CD14-positive monocyte (primary cell): ENCODE measurements around the gene ZNF774. TPM values are rescaled to one million over a fixed set of nuclear protein-coding genes. Genes with fewer than 3 reads are reported as not detected.
A peak's percentile ranks its signal among the peaks of the same experiment; 100 is the strongest.

Source experiments
- DNase-seq, 3 donors: peaks; one replicate each; pipeline ENCODE4 v3.0.0-alpha.2; 2011 to 2022
- H2AFZ ChIP-seq: 2 replicates; pipeline ENCODE4 v1.6.0; 2012; ENCODE audit warnings: mild to moderate bottlenecking, low read depth, low read length, inconsistent platforms; ENCODE audit not compliant: insufficient read depth, poor library complexity, severe bottlenecking
- H3K27ac ChIP-seq, 2 donors: 1 replicate in 1 of 2; 2 replicates in 1 of 2; pipeline ENCODE4 v1.5.1; 2012 to 2013; ENCODE audit warnings: low read length in 2 of 2, control low read depth in 1 of 2, inconsistent platforms in 1 of 2, low read depth in 1 of 2, mild to moderate bottlenecking in 1 of 2
- H3K27me3 ChIP-seq, 2 donors: one replicate each; pipeline versions ENCODE4 v1.6.0 to v1.6.1; 2011 to 2013; ENCODE audit warnings: low read length in 2 of 2; ENCODE audit not compliant: control insufficient read depth in 2 of 2, insufficient read depth in 2 of 2
- H3K36me3 ChIP-seq, 2 donors: replicated peaks in 1 of 2; 1 replicate in 1 of 2; 2 replicates in 1 of 2; pipeline versions ENCODE4 v1.5.1 to v1.6.1; 2012 to 2013; ENCODE audit warnings: low read length in 2 of 2, control low read depth in 1 of 2, inconsistent platforms in 1 of 2, mild to moderate bottlenecking in 1 of 2; ENCODE audit not compliant: insufficient read depth in 2 of 2, control insufficient read depth in 1 of 2
- H3K4me1 ChIP-seq, 2 donors: 1 replicate in 1 of 2; 2 replicates in 1 of 2; pipeline versions ENCODE4 v1.5.1 to v1.6.1; 2012 to 2013; ENCODE audit warnings: low read length in 2 of 2, control low read depth in 1 of 2, inconsistent platforms in 1 of 2, mild to moderate bottlenecking in 1 of 2, moderate library complexity in 1 of 2; ENCODE audit not compliant: insufficient read depth in 2 of 2, control insufficient read depth in 1 of 2
- H3K4me2 ChIP-seq: replicated peaks from 2 replicates; pipeline ENCODE3; 2012; ENCODE audit warnings: low read length, moderate library complexity, mild to moderate bottlenecking; ENCODE audit not compliant: poor library complexity, severe bottlenecking; ENCODE audit errors: extremely low read depth
- H3K4me3 ChIP-seq, 3 experiments: fragments of 200-600 bp in 1 of 3; sonication (generic) in 1 of 3; replicated peaks in 1 of 3; 1 replicate in 2 of 3; 2 replicates in 1 of 3; pipeline ENCODE4 v1.5.1; 2011 to 2013; ENCODE audit warnings: low read length in 3 of 3, mild to moderate bottlenecking in 3 of 3, control low read depth in 2 of 3, low read depth in 2 of 3, inconsistent platforms in 1 of 3, moderate library complexity in 1 of 3
- H3K79me2 ChIP-seq: 2 replicates; pipeline ENCODE4 v1.6.0; 2012; ENCODE audit warnings: mild to moderate bottlenecking, control low read depth, inconsistent platforms, low read length, moderate library complexity; ENCODE audit not compliant: insufficient read depth
- H3K9ac ChIP-seq: 2 replicates; pipeline ENCODE4 v1.6.0; 2017; ENCODE audit warnings: low read length, mild to moderate bottlenecking; ENCODE audit not compliant: insufficient read depth, poor library complexity, severe bottlenecking
- H3K9me3 ChIP-seq, 2 donors: replicated peaks in 1 of 2; 1 replicate in 1 of 2; 2 replicates in 1 of 2; pipeline versions ENCODE4 v1.5.1 to v1.6.1; 2012 to 2013; ENCODE audit warnings: low read length in 2 of 2, control low read depth in 1 of 2; ENCODE audit not compliant: control insufficient read depth in 1 of 2, insufficient read depth in 1 of 2
- H4K20me1 ChIP-seq: 2 replicates; pipeline ENCODE4 v1.6.0; 2012; ENCODE audit warnings: mild to moderate bottlenecking, low read length, control low read depth, moderate library complexity; ENCODE audit not compliant: insufficient read depth
- H3K27ac Mint-ChIP-seq, 7 donors: one replicate each; pipeline ENCODE4 v1.8.0; 2020; ENCODE audit warnings: mild to moderate bottlenecking in 7 of 7, mixed read lengths in 7 of 7, moderate library complexity in 6 of 7, inconsistent platforms in 2 of 7
- H3K27me3 Mint-ChIP-seq, 3 donors: one replicate each; pipeline ENCODE4 v1.8.0; 2021 to 2022; ENCODE audit warnings: low read depth in 3 of 3, mild to moderate bottlenecking in 3 of 3, mixed read lengths in 3 of 3, moderate library complexity in 3 of 3, inconsistent platforms in 1 of 3
- H3K36me3 Mint-ChIP-seq, 2 donors: one replicate each; pipeline ENCODE4 v1.8.0; 2020; ENCODE audit warnings: mixed read lengths in 2 of 2, inconsistent platforms in 1 of 2, mild to moderate bottlenecking in 1 of 2
- H3K4me1 Mint-ChIP-seq: one replicate; pipeline ENCODE4 v1.8.0; 2020; ENCODE audit warnings: mild to moderate bottlenecking, mixed read lengths
- H3K4me3 Mint-ChIP-seq, 2 donors: one replicate each; pipeline ENCODE4 v1.8.0; 2020; ENCODE audit warnings: mild to moderate bottlenecking in 2 of 2, mixed read lengths in 2 of 2, moderate library complexity in 1 of 2
- H3K9me3 Mint-ChIP-seq, 7 donors: one replicate each; pipeline ENCODE4 v1.8.0; 2020 to 2022; ENCODE audit warnings: mixed read lengths in 7 of 7, mild to moderate bottlenecking in 6 of 7, moderate library complexity in 6 of 7, inconsistent platforms in 2 of 7
- intact Hi-C, 2 donors: fragments of 100-400 bp; cut with micrococcal nuclease; formaldehyde crosslinking; loops; one replicate each; pipeline versions ENCODE4 v1.15.0 to v1.15.1; 2023
- polyA plus RNA-seq, 3 donors: library from polyadenylated mRNA; depleted of rRNA in 1 of 3; unstranded in 2 of 3; stranded (reverse) in 1 of 3; fragments of 300-500 nt in 2 of 3; fragments of >200 nt in 1 of 3; fragmentation: Illumina TruSeq in 2 of 3; gene quantifications; 1 replicate in 2 of 3; 2 replicates in 1 of 3; pipeline ENCODE4 v1.2.3, GENCODE V29; 2012 to 2021
- TF ChIP-seq, protein P1 (sequence below): fragments of 200-600 bp; IDR thresholded peaks from one replicate; pipeline ENCODE4 v1.8.0; 2022; ENCODE audit warnings: antibody characterized with exemption, mild to moderate bottlenecking

The ZNF774 gene
- polyA plus RNA-seq, 3 donors: 0.12 to 0.23 TPM; not detected in 1

DNA sequence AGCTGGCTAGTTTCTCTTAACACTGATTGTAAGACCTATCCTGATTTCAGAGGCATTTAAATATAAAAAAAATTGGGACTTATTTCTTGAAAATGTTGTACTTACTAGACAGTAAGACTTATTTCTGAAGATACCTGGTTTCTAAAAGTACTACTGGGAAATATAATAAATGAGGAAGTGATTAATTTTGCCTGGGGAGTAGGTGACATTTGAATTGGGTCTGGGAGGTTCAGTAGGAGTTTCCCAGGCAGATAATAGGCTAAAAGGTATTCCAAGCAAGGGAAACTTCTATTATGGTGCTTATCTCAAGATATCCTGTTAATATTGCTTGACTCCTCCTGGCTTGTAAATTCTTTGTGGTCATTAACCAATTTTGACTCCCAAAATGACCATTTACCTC is 29.4 kb downstream of the ZNF774 start:
- no peak overlapping the region for H3K4me3 Mint-ChIP-seq
- peaks cover 10% of the 10 kb centered on the region in 2 donors for H3K4me1 ChIP-seq
- H3K36me3 Mint-ChIP-seq: peaks cover 0 to 4% of the 10 kb centered on the region in 2 donors
- H3K27ac Mint-ChIP-seq: no peak overlapping the region
- peaks cover 0 to 3% (median 2%) of the 10 kb centered on the region in 3 donors for H3K27me3 Mint-ChIP-seq
- no peak overlapping the region for H2AFZ ChIP-seq
- peaks cover 11 to 15% of the 10 kb centered on the region in 2 donors for H3K9me3 ChIP-seq
- no peak for DNase-seq
- peaks cover 4 to 22% (median 16%) of the 10 kb centered on the region in 7 donors for H3K9me3 Mint-ChIP-seq
- no peak overlapping the region for H3K4me3 ChIP-seq
- no peaks in the 10 kb centered on the region for H3K79me2 ChIP-seq
- H3K9ac ChIP-seq: no peak overlapping the region
- intact Hi-C loops: loop anchor here in 1 of 2 donors (10.0 kb wide), 1 partner anchor 147 kb away; the partner anchor contains the start of genes CIB1 and GDPGP1
- no peaks in the 10 kb centered on the region for H3K36me3 ChIP-seq
- no peaks in the 10 kb centered on the region for H4K20me1 ChIP-seq
- no peak overlapping the region for H3K4me2 ChIP-seq
- H3K4me1 Mint-ChIP-seq: peaks cover 16% of the 10 kb centered on the region
- TF ChIP-seq, protein P1, sequence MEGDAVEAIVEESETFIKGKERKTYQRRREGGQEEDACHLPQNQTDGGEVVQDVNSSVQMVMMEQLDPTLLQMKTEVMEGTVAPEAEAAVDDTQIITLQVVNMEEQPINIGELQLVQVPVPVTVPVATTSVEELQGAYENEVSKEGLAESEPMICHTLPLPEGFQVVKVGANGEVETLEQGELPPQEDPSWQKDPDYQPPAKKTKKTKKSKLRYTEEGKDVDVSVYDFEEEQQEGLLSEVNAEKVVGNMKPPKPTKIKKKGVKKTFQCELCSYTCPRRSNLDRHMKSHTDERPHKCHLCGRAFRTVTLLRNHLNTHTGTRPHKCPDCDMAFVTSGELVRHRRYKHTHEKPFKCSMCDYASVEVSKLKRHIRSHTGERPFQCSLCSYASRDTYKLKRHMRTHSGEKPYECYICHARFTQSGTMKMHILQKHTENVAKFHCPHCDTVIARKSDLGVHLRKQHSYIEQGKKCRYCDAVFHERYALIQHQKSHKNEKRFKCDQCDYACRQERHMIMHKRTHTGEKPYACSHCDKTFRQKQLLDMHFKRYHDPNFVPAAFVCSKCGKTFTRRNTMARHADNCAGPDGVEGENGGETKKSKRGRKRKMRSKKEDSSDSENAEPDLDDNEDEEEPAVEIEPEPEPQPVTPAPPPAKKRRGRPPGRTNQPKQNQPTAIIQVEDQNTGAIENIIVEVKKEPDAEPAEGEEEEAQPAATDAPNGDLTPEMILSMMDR: no peak
- no peak overlapping the region for H3K27ac ChIP-seq
- no peaks in the 10 kb centered on the region for H3K27me3 ChIP-seq

DNA sequence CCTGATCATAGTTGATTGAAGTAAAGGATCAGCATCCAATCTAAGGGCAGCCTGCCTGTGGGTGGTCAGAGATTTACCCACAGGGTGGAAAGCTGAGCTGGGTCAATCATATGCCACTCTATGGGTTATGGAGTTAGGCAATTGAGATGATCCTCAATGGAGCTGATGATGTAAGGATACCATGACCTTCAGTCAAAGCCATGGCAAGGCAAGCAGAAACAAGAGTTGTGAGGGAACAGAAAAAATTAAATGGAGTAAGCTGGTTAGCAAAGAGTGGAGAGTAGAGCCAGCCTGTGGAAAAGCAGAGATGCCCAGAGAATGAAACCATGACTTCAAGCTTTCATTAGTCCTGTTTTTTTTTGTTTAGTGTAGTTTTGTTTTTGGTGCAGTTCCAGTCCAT is 30.2 kb downstream of the ZNF774 start:
- H3K9ac ChIP-seq: no peak overlapping the region
- H4K20me1 ChIP-seq: no peaks in the 10 kb centered on the region
- H3K9me3 Mint-ChIP-seq: peaks cover 4 to 18% (median 15%) of the 10 kb centered on the region in 7 donors
- no peak overlapping the region for H3K4me2 ChIP-seq
- peaks cover 11 to 15% of the 10 kb centered on the region in 2 donors for H3K9me3 ChIP-seq
- H3K36me3 Mint-ChIP-seq: peaks cover 0 to 4% of the 10 kb centered on the region in 2 donors
- DNase-seq: no peak
- H3K27me3 Mint-ChIP-seq: peaks cover 0 to 3% (median 2%) of the 10 kb centered on the region in 3 donors
- H3K4me1 ChIP-seq: peaks cover 2 to 3% of the 10 kb centered on the region in 2 donors
- H3K4me1 Mint-ChIP-seq: peaks cover 8% of the 10 kb centered on the region
- no peaks in the 10 kb centered on the region for H3K27me3 ChIP-seq
- no peaks in the 10 kb centered on the region for H3K36me3 ChIP-seq
- H2AFZ ChIP-seq: no peak overlapping the region
- intact Hi-C loops: loop anchor here in 1 of 2 donors (10.0 kb wide), 1 partner anchor 148 kb away; the partner anchor contains the start of genes CIB1 and GDPGP1
- TF ChIP-seq, protein P1: no peak
- peak overlapping the region in 1 of 7 donors; percentile 66 for H3K27ac Mint-ChIP-seq
- no peak overlapping the region for H3K27ac ChIP-seq
- no peaks in the 10 kb centered on the region for H3K79me2 ChIP-seq
- no peak overlapping the region for H3K4me3 ChIP-seq
- H3K4me3 Mint-ChIP-seq: peak overlapping the region in 1 of 2 donors; percentile 5
